ENCODE results near the gene ENG.
"Not testable (repeated sequence)": the region's sequence is repeated elsewhere in the genome, so short reads cannot be mapped to it uniquely, and the experiment has no call there.

Gene ENG

GRCh38 chr9:127838375-127839078, 15.9 kb downstream of the ENG start:
- DNase-seq = no peak

GRCh38 chr9:127837346-127837745, 17.1 kb downstream of the ENG start:
- no peak for DNase-seq

- not testable (repeated sequence) for DNase-seq
Observed at GRCh38 chr9:127836561-127836960, 17.9 kb downstream of the ENG start.

DNA sequence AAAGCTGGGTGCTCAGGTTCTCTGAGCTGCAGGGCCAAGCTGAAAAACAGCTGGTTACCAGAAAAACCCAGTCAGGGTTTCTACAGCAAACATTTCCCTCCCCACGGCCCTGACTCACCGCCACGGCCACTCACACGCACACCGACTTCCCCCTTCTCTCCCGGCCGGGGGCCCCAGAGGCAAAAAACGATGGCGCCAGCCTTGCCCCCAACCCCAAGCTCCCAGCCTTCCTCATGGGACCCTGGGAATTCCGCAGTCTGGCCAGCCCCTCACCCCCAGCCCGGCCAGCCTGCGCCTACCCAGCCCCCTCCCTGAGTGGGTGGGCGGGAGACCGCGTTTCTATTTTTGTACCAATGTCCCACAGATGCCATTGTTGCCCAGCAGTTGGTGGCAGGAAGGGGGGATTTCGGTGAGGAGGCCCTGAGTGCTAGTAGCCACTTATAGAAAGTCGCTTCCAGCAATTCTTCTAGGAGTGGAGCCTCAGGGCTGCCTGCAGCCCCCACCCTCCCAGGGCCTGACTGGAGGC, 18.4 kb downstream of the ENG start:
- DNase-seq = no peak

- no peak for DNase-seq
Observed at GRCh38 chr9:127833555-127833954, 20.9 kb downstream of the ENG start.

DNA sequence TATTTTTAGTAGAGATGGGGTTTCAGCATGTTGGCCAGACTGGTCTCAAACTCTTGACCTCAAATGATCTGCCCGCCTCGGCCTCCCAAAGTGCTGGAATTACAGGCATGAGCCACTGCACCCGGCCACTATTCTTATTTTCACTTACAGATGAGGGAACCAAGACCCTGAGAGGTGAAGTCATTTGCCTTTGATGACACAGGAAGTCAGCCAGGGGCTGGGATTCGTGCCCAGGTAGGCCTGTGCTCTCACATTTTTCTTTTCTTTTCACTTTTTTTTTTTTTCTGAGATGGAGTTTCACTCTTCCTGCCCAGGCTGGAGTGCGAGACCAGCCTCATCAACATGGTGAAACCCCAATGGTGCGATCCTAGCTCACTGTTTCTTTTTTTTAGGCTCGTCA, 22.2 kb downstream of the ENG start:
- DNase-seq = no peak

DNA sequence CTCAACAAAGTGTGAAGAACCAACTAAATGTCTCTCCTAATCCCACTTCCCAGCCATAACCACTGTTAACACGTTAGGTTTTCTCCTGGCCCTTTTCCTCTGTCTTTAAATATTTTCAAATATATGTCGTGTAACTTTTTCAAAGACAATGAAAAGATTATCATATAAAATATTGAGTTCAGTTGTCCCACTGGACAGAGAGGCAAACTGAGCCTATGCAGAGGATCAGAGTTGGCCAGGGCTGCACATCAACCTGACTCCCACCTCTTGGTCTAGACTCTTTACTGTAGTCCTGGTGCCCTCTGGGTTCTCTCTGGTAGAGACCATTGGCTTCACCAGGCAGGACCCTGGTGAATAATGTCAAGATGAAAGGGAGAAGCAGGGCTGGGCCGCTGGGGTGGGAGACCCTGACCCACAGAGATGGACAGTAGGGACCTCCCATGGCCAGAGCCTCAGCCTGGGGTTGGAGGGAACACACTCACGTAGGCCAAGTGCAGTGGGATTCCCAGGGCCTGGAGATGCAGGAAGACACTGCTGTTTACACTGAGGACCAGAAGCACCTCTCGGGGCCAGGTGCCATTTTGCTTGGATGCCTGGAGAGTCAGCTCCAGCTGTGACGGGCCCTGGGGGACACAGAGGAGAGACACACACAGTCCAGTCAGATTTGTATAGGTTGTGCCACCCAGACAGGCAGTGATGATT, 25.1 kb downstream of the ENG start:
- DNase-seq = no peak

DNA sequence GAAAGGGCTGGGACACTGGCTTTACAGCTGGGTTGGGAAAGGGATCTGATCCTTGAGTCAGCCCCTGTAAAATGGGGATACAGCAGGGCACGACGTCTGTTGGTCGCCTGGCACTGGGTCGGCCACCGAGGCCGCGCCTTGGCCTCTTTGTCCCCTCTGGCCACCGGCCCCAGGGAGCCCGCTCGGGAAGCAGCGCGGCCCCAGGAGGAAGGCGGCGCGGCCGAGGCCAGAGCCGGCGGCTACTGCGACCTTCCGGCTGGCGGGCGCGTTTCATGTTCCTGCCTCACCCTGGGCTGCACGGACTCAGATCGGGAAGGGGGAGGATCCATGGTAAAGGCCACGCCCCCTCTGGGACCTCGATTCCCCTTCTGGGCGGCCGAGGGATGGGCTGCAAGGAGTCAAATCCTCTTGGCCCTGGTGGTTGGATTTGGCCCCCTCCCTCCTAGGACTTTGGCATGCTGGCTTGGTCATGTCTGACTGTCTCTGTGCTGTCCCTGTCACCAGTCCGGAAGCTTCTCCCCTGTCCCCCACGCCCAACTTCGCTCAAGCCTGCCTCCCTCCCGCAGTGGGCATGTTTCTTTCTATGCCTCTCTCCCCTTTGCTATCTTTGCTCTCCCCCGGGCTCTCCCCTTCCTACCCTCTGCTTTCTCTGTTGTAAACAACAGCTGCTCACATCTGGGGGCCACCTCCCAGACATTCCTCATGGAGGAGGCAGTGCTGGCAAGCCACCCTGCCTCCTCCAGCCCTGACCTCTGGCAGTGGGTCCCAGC, 26.0 kb downstream of the ENG start:
- DNase-seq = no peak

- DNase-seq = no peak
Observed at GRCh38 chr9:127826253-127826913, 28.1 kb downstream of the ENG start.

DNA sequence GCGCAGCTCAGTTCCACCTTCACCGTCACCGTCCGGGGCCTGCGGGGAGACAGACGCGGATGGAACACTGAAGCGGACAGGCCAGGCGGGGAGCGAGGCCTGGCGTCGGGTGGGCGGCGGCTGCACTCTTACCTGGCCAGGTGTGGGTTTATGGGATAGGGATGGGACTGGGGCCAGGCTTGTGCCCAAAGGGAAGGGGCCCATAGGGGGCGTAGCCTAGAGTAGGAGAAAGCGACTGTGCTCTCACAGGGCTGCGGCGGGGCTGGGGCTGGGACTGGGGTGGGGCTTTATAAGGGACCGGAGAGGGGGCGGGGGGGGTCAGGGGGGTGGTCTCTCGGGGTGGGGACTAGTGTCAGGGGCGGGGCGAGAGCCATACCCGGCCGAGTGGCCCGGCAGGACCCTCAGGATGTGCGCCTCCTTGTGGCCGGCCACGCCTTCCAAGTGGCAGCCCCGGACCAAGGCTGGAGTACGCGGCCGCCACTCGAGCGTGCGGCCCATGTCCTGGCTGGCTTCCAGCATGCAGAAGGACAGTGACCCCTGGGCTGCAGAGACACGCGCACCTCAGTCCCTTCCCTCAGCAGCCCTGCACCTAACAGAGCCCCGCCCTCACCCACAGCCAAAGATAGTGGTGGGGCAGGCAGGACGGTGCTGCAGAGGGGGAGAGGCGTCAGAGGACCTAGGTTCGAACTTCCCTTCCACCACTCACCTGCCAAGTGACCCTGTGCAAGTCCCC, 29.0 kb downstream of the ENG start:
- DNase-seq = no peak

GRCh38 chr9:127822108-127822507, 32.4 kb downstream of the ENG start:
- no peak for DNase-seq

DNA sequence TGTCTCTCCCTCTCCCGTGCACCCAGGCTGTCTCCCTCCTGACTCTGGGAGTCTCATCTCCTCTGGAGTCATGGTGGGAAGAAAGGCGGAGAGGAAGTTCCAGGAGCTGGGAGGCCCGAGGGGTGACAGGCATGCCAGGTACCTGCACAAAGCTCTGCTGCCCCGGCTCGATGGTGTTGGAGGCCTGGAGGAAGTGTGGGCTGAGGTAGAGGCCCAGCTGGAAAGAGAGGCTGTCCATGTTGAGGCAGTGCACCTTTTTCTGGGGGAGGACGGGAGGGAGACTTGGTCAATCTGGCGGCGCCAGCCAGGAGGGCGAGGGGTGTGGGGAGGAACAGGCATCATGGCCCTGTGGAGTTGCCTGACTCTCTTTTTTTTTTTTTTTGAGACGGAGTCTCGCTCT, 35.9 kb downstream of the ENG start:
- no peak for DNase-seq

GRCh38 chr9:127817881-127818434, 36.5 kb downstream of the ENG start:
- DNase-seq = no peak

DNA sequence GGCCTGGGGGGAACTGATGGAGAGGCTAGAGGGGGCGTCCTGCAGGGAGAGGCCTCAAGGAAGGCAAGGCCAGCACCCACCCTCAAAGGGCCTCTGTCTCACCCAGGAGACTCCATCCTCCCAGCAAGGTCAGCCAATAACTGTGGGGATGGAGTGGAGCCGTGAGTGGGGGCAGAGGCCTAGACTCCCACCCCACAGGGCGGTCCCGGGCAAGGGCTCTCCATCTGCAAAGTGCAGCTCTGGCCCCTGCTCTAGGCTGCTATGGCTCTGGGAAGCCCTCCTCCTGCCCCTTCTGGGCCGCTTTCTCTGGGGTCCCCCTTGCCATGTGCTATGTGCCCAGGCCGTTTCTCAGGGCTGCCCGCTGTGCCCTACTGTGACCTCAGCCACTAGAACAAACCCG, 37.7 kb downstream of the ENG start:
- no peak for DNase-seq

GRCh38 chr9:127816362-127816725, 38.1 kb downstream of the ENG start:
- DNase-seq = no peak

- DNase-seq = no peak
Observed at GRCh38 chr9:127815512-127816361, 38.7 kb downstream of the ENG start.

- DNase-seq = no peak
Observed at GRCh38 chr9:127814619-127815511, 39.6 kb downstream of the ENG start.

GRCh38 chr9:127813686-127814226, 40.7 kb downstream of the ENG start:
- no peak for DNase-seq

DNA sequence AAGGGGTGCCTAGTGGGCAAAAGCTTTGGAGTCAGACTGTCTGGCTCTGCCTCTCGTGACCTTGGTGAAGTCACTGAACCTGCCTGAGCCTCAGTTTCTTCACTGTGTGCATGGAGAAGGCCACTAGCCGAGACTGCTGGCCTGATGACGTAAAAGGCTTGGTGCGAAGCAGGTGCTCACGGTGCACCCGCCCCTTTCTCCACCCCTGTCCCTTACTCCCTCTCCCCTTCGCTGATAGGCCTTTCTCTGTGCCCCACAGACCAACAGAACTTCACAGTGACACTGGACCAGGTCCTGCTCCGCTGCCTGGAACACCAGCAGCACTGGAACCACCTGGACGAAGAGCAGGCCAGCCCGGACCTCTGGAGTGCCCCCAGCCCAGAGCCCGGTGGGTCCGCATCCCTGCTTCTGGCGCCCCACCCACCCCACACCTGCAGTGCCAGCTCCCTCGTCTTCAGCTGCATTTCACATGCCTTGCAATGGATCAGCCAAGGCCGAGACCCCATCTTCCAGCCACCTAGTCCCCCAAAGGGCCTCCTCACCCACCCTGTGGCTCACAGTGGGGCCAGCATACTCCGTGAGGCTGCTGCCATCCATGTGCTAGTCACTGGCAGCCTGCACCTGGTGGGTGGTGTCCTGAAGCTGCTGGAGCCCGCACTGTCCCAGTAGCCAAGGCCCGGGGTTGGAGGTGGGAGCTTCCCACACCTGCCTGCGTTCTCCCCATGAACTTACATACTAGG, 41.4 kb downstream of the ENG start:
- DNase-seq = no peak
